ENCODE data around the gene HYAL3. TPM values are rescaled to one million over a fixed set of nuclear protein-coding genes. Genes with fewer than 3 reads are reported as not detected.
"Not testable (repeated sequence)": the region's sequence is repeated elsewhere in the genome, so short reads cannot be mapped to it uniquely, and the experiment has no call there.

Gene HYAL3
- total and polyA plus RNA-seq, 2 donors from 2014 or later = 2.0 to 3.2 TPM

- Histone ChIP-seq H3K4me1 (ENCODE audit: control insufficient read depth in 2 of 3, insufficient read depth in 2 of 3, low read depth in 1 of 3, low read length in 3 of 3) (peaks cover 3 to 17% (median 16%) of the 10 kb centered on the region in 3 donors), H3K9me3 (ENCODE audit: control insufficient read depth in 2 of 3, insufficient read depth in 1 of 3, low read length in 3 of 3) (no peaks in the 10 kb centered on the region), H3K9ac (ENCODE audit: low read length in 3 of 3) (no peak overlapping the region), H3K36me3 (ENCODE audit: control insufficient read depth in 2 of 3, insufficient read depth in 3 of 3, low read length in 3 of 3) (peaks cover 0 to 25% (median 9%) of the 10 kb centered on the region in 3 donors), H3K4me3 (ENCODE audit: low read length in 3 of 3) (no peak overlapping the region), H3K27me3 (ENCODE audit: control insufficient read depth, insufficient read depth, low read length) (no peaks in the 10 kb centered on the region), H3K27ac (ENCODE audit: low read depth in 2 of 2, low read length in 2 of 2) (no peak overlapping the region)
- intact Hi-C loops (cut with DNase I) = no loop called here
- no peak for DNase-seq
- no peak for TF ChIP-seq CTCF (IDR thresholded peaks at IDR 0.05; ENCODE audit: borderline replicate concordance, extremely low read depth, insufficient read depth)
- no peak for FAIRE-seq
Measured at GRCh38 chr3:50288387-50289007, 10.7 kb downstream of the HYAL3 start.

GRCh38 chr3:50287262-50287661, 11.9 kb downstream of the HYAL3 start:
- no peaks in the 10 kb centered on the region for H3K27me3 ChIP-seq (ENCODE audit: control insufficient read depth, insufficient read depth, low read length)
- no peaks in the 10 kb centered on the region for H3K9me3 ChIP-seq (ENCODE audit: control insufficient read depth in 2 of 3, insufficient read depth in 1 of 3, low read length in 3 of 3)
- peaks cover 0 to 25% (median 9%) of the 10 kb centered on the region in 3 donors for H3K36me3 ChIP-seq (ENCODE audit: control insufficient read depth in 2 of 3, insufficient read depth in 3 of 3, low read length in 3 of 3)
- DNase-seq (no peak), FAIRE-seq (no peak)
- intact Hi-C loops (cut with DNase I) = no loop called here
- TF ChIP-seq CTCF (IDR thresholded peaks at IDR 0.05; ENCODE audit: borderline replicate concordance, extremely low read depth, insufficient read depth) = no peak
- no peak overlapping the region for H3K9ac ChIP-seq (ENCODE audit: low read length in 3 of 3)
- peaks cover 0 to 8% (median 8%) of the 10 kb centered on the region in 3 donors for H3K4me1 ChIP-seq (ENCODE audit: control insufficient read depth in 2 of 3, insufficient read depth in 2 of 3, low read depth in 1 of 3, low read length in 3 of 3)
- H3K4me3 ChIP-seq (ENCODE audit: low read length in 3 of 3) = no peak overlapping the region
- H3K27ac ChIP-seq (ENCODE audit: low read depth in 2 of 2, low read length in 2 of 2) = no peak overlapping the region

- FAIRE-seq (no peak), DNase-seq (no peak)
- H3K27me3 ChIP-seq (ENCODE audit: control insufficient read depth, insufficient read depth, low read length) = no peaks in the 10 kb centered on the region
- H3K4me3 ChIP-seq (ENCODE audit: low read length in 3 of 3) = no peak overlapping the region
- H3K4me1 ChIP-seq (ENCODE audit: control insufficient read depth in 2 of 3, insufficient read depth in 2 of 3, low read depth in 1 of 3, low read length in 3 of 3) = peaks cover 0 to 6% (median 5%) of the 10 kb centered on the region in 3 donors
- no peak overlapping the region for H3K9ac ChIP-seq (ENCODE audit: low read length in 3 of 3)
- intact Hi-C loops (cut with DNase I) = no loop called here
- H3K36me3 ChIP-seq (ENCODE audit: control insufficient read depth in 2 of 3, insufficient read depth in 3 of 3, low read length in 3 of 3) = peaks cover 0 to 25% (median 9%) of the 10 kb centered on the region in 3 donors
- no peak for TF ChIP-seq CTCF (IDR thresholded peaks at IDR 0.05; ENCODE audit: borderline replicate concordance, extremely low read depth, insufficient read depth)
- no peaks in the 10 kb centered on the region for H3K9me3 ChIP-seq (ENCODE audit: control insufficient read depth in 2 of 3, insufficient read depth in 1 of 3, low read length in 3 of 3)
- H3K27ac ChIP-seq (ENCODE audit: low read depth in 2 of 2, low read length in 2 of 2) = no peak overlapping the region
Measured at GRCh38 chr3:50286322-50287227, 12.6 kb downstream of the HYAL3 start.

GRCh38 chr3:50284121-50284520, 15.1 kb downstream of the HYAL3 start:
- FAIRE-seq; DNase-seq; H3K4me1 ChIP-seq (ENCODE audit: control insufficient read depth in 2 of 3, insufficient read depth in 2 of 3, low read depth in 1 of 3, low read length in 3 of 3); H3K4me3 ChIP-seq (ENCODE audit: low read length in 3 of 3); H3K9ac ChIP-seq (ENCODE audit: low read length in 3 of 3); H3K27ac ChIP-seq (ENCODE audit: low read depth in 2 of 2, low read length in 2 of 2); H3K9me3 ChIP-seq (ENCODE audit: control insufficient read depth in 2 of 3, insufficient read depth in 1 of 3, low read length in 3 of 3); intact Hi-C loops (cut with DNase I); H3K27me3 ChIP-seq (ENCODE audit: control insufficient read depth, insufficient read depth, low read length): not testable (repeated sequence)
- H3K36me3 ChIP-seq (ENCODE audit: control insufficient read depth in 2 of 3, insufficient read depth in 3 of 3, low read length in 3 of 3) = peaks cover 0 to 16% (median 9%) of the 10 kb centered on the region in 3 donors
